Keratinocyte (primary cell): ENCODE data around the gene ENO1. TPM values are rescaled to one million over a fixed set of nuclear protein-coding genes. Genes with fewer than 3 reads are reported as not detected.

Experiments used
- DNase-seq: peaks from one replicate; pipeline ENCODE4 v3.0.0-alpha.2; 2011; ENCODE audit warnings: low read depth, missing footprints, low spot score
- FAIRE-seq: peaks from 2 replicates; lab custom pipeline; 2011; peaks lifted over from hg19 to GRCh38; lab: Jason Lieb, UNC
- H2AFZ ChIP-seq: 2 replicates; pipeline ENCODE4 v1.6.0; 2012; ENCODE audit warnings: low read length, control low read depth, inconsistent platforms; ENCODE audit not compliant: control insufficient read depth
- H3K27ac ChIP-seq: 2 replicates; pipeline ENCODE4 v1.5.1; 2011; ENCODE audit warnings: low read length; ENCODE audit not compliant: control insufficient read depth, insufficient read depth
- H3K27me3 ChIP-seq: 3 replicates; pipeline ENCODE4 v1.6.0; 2011; ENCODE audit warnings: low read length; ENCODE audit not compliant: control insufficient read depth, insufficient read depth; ENCODE audit errors: extremely low read depth
- H3K36me3 ChIP-seq, 2 experiments: 2 replicates in 1 of 2; 3 replicates in 1 of 2; pipeline ENCODE4 v1.5.1; 2011; ENCODE audit warnings: low read length in 2 of 2, mild to moderate bottlenecking in 1 of 2; ENCODE audit not compliant: control insufficient read depth in 2 of 2, insufficient read depth in 2 of 2; ENCODE audit errors: extremely low read depth in 1 of 2
- H3K4me1 ChIP-seq: 3 replicates; pipeline ENCODE4 v1.5.1; 2011; ENCODE audit warnings: low read length; ENCODE audit not compliant: control insufficient read depth, insufficient read depth; ENCODE audit errors: extremely low read depth
- H3K4me2 ChIP-seq: 3 replicates; pipeline ENCODE4 v1.6.0; 2011; ENCODE audit warnings: low read depth, low read length; ENCODE audit not compliant: control insufficient read depth, insufficient read depth; ENCODE audit errors: extremely low read depth
- H3K4me3 ChIP-seq, 3 experiments: fragments of 200-600 bp in 1 of 3; sonication (generic) in 1 of 3; 2 replicates in 2 of 3; 3 replicates in 1 of 3; pipeline ENCODE4 v1.5.1; 2011 to 2016; ENCODE audit warnings: low read length in 3 of 3, mild to moderate bottlenecking in 3 of 3, control low read depth in 2 of 3, inconsistent platforms in 1 of 3, low read depth in 1 of 3, mixed read lengths in 1 of 3, mixed run types in 1 of 3, moderate library complexity in 1 of 3; ENCODE audit not compliant: control insufficient read depth in 2 of 3, insufficient read depth in 2 of 3; ENCODE audit errors: extremely low read depth in 1 of 3
- H3K79me2 ChIP-seq: 2 replicates; pipeline ENCODE4 v1.6.0; 2012; ENCODE audit warnings: low read length; ENCODE audit not compliant: control insufficient read depth, insufficient read depth
- H3K9ac ChIP-seq: 3 replicates; pipeline ENCODE4 v1.6.0; 2011; ENCODE audit warnings: low read length; ENCODE audit not compliant: control insufficient read depth, insufficient read depth; ENCODE audit errors: extremely low read depth
- H3K9me1 ChIP-seq: 3 replicates; pipeline ENCODE4 v1.6.0; 2011; ENCODE audit warnings: low read length; ENCODE audit not compliant: control insufficient read depth, insufficient read depth; ENCODE audit errors: extremely low read depth
- H3K9me3 ChIP-seq: 2 replicates; pipeline ENCODE4 v1.5.1; 2012; ENCODE audit warnings: low read depth, low read length; ENCODE audit not compliant: control insufficient read depth
- H4K20me1 ChIP-seq: 3 replicates; pipeline ENCODE4 v1.6.0; 2011; ENCODE audit warnings: low read length; ENCODE audit not compliant: control insufficient read depth, insufficient read depth; ENCODE audit errors: extremely low read depth
- EZH2 ChIP-seq: IDR thresholded peaks from one replicate; pipeline ENCODE4 v1.6.1; 2012; ENCODE audit warnings: inconsistent platforms, mild to moderate bottlenecking, low read length, moderate library complexity
- dilution Hi-C: fragments of 300-500 bp; cut with MboI; formaldehyde crosslinking; loops from one replicate; pipeline ENCODE4 v1.7.0; 2020; ENCODE audit warnings: low sequenced_read_pairs; ENCODE audit not compliant: extremely low pct_ligation_motif_present
- polyA plus RNA-seq, 5 experiments: library from polyadenylated mRNA; depleted of rRNA in 3 of 5; stranded (reverse) in 3 of 5; stranded (forward) in 1 of 5; unstranded in 1 of 5; fragments of >200 nt; gene quantifications; 1 replicate in 1 of 5; 2 replicates in 3 of 5; 3 replicates in 1 of 5; pipeline versions ENCODE4 v1.2.1 to v1.2.3, GENCODE V29; 2011 to 2012; ENCODE audit warnings: missing spikeins in 2 of 5, low read depth in 1 of 5, low replicate concordance in 1 of 5
- TF ChIP-seq, protein P1 (sequence below), 3 experiments: IDR thresholded peaks in 1 of 3; conservative IDR thresholded peaks in 1 of 3; optimal IDR thresholded peaks in 1 of 3; 2 replicates in 2 of 3; 3 replicates in 1 of 3; pipeline versions ENCODE3 to v1.5.1; 2011; ENCODE audit warnings: low read length in 3 of 3, mild to moderate bottlenecking in 3 of 3, moderate library complexity in 2 of 3, control low read depth in 1 of 3, inconsistent platforms in 1 of 3; ENCODE audit not compliant: insufficient read depth in 2 of 3; ENCODE audit errors: extremely low read depth in 1 of 3

Gene ENO1
- polyA plus RNA-seq, 1 donor (not counting 4 experiments of a cell fraction or from before 2014, with no cell fraction given): 1,908 TPM

DNA sequence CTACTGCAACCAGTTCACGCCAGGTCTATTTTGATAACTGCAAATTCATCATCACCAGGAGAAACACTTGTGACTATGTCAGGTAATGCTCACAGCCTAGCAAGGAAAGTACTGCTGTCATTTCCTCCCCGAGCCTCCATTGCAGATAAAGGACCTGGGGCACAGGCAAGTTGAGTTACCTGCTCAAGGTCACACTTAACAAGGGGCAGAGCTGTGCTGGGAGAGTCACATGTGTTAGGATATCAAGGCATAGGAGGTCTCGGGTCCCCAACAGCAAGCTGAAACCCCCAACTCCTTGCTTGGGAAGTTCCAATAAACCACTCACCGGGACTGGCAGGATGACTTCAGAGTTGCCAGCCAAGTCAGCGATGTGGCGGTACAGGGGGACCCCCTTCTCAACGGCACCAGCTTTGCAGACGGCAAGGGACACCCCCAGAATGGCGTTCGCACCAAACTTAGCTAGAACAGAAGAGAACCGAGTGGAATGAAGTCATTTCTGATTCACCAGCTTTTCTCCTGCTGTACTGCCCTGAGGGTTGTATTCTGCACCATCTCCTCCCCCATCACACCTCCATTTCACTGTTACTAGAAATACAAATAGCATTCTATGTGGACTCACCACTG is 11.6 kb downstream of the ENO1 start:
- Histone ChIP-seq H3K9me3 (no peaks in the 10 kb centered on the region), H4K20me1 (peaks cover 78% of the 10 kb centered on the region), H3K27ac (no peak overlapping the region), H3K36me3 (peaks cover 77 to 85% of the 10 kb centered on the region in 2 experiments), H3K4me2 (no peak overlapping the region), H3K27me3 (no peaks in the 10 kb centered on the region), H3K79me2 (peaks cover 65% of the 10 kb centered on the region), H3K4me1 (peaks cover 9% of the 10 kb centered on the region), H3K9ac (no peak overlapping the region), H2AFZ (no peak overlapping the region), H3K4me3 (no peak overlapping the region), H3K9me1 (no peaks in the 10 kb centered on the region)
- peak; percentile 56 for FAIRE-seq
- DNase-seq: no peak
- dilution Hi-C loops: no loop called here
- TF ChIP-seq EZH2: no peak
- TF ChIP-seq, protein P1, sequence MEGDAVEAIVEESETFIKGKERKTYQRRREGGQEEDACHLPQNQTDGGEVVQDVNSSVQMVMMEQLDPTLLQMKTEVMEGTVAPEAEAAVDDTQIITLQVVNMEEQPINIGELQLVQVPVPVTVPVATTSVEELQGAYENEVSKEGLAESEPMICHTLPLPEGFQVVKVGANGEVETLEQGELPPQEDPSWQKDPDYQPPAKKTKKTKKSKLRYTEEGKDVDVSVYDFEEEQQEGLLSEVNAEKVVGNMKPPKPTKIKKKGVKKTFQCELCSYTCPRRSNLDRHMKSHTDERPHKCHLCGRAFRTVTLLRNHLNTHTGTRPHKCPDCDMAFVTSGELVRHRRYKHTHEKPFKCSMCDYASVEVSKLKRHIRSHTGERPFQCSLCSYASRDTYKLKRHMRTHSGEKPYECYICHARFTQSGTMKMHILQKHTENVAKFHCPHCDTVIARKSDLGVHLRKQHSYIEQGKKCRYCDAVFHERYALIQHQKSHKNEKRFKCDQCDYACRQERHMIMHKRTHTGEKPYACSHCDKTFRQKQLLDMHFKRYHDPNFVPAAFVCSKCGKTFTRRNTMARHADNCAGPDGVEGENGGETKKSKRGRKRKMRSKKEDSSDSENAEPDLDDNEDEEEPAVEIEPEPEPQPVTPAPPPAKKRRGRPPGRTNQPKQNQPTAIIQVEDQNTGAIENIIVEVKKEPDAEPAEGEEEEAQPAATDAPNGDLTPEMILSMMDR (optimal IDR thresholded peaks at IDR 0.05 in 1 of 3, IDR thresholded peaks at IDR 0.05 in 1 of 3, conservative IDR thresholded peaks at IDR 0.05 in 1 of 3; ENCODE audit: extremely low read depth in 1 of 3, insufficient read depth in 2 of 3, low read length in 3 of 3): no peak

DNA sequence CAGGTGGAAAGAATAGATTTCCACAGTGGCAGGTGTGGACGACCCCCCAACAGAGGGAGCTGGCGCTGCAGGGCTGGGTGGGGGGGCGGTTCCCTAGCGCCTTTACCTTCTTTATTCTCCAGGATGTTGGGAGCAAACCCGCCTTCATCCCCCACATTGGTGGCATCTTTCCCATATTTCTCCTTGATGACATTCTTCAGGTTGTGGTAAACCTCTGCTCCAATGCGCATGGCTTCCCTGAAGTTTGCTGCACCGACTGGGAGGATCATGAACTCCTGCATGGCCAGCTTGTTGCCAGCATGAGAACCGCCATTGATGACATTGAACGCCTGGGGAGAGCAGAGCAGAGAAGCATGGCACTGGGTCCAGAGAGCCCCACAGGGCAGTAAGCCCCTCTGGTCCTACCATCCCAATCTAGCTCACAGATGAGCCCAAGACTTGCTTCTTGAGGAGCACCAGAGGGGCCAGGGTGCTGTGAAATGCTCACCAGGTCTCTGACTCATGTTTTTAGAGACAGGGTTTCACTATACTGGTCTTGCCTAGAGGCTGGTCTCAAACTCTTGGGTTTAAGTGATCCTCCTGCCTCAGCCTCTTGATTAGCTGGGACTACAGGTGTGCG is 12.2 kb downstream of the ENO1 start:
- dilution Hi-C loops: no loop called here
- no peak for TF ChIP-seq EZH2
- TF ChIP-seq, protein P1 (optimal IDR thresholded peaks at IDR 0.05 in 1 of 3, IDR thresholded peaks at IDR 0.05 in 1 of 3, conservative IDR thresholded peaks at IDR 0.05 in 1 of 3; ENCODE audit: extremely low read depth in 1 of 3, insufficient read depth in 2 of 3, low read length in 3 of 3): no peak

More for the DNA sequence above, 12.2 kb downstream of the ENO1 start:
- no peak overlapping the region for H3K4me2 ChIP-seq
- FAIRE-seq (no peak), DNase-seq (no peak)
- peaks cover 75% of the 10 kb centered on the region for H4K20me1 ChIP-seq
- H3K4me3 ChIP-seq: no peak overlapping the region
- H3K9me3 ChIP-seq: no peaks in the 10 kb centered on the region
- H3K27me3 ChIP-seq: no peaks in the 10 kb centered on the region
- H3K9ac ChIP-seq: no peak overlapping the region
- H3K36me3 ChIP-seq: peaks cover 72 to 85% of the 10 kb centered on the region in 2 experiments
- H3K4me1 ChIP-seq: peaks cover 4% of the 10 kb centered on the region
- H3K79me2 ChIP-seq: peaks cover 59% of the 10 kb centered on the region
- no peak overlapping the region for H2AFZ ChIP-seq
- H3K9me1 ChIP-seq: no peaks in the 10 kb centered on the region
- no peak overlapping the region for H3K27ac ChIP-seq
